Measurements from ENCODE around the gene ANKDD1A.

The ANKDD1A gene

GRCh38 chr15:64969401-64969800, 57.7 kb downstream of the ANKDD1A start:
- no peak for DNase-seq (ENCODE audit: low read depth in 2 of 2)

GRCh38 chr15:64970698-64971097, 59.0 kb downstream of the ANKDD1A start:
- DNase-seq (ENCODE audit: low read depth in 2 of 2), result no peak

GRCh38 chr15:64975390-64975789, 63.7 kb downstream of the ANKDD1A start:
- DNase-seq (ENCODE audit: low read depth in 2 of 2), result no peak

GRCh38 chr15:64979252-64979710, 67.6 kb downstream of the ANKDD1A start:
- DNase-seq (ENCODE audit: low read depth in 2 of 2), result no peak

- DNase-seq (ENCODE audit: low read depth in 2 of 2), result no peak
Observed at GRCh38 chr15:64981812-64982431, 70.2 kb downstream of the ANKDD1A start.

- DNase-seq (ENCODE audit: low read depth in 2 of 2), result no peak
Observed at GRCh38 chr15:64982472-64982871, 70.8 kb downstream of the ANKDD1A start.

GRCh38 chr15:64985366-64986033, 73.8 kb downstream of the ANKDD1A start:
- no peak for DNase-seq (ENCODE audit: low read depth in 2 of 2)

GRCh38 chr15:64987136-64987535, 75.4 kb downstream of the ANKDD1A start:
- DNase-seq (ENCODE audit: low read depth in 2 of 2), result no peak

GRCh38 chr15:64989416-64990167, 77.9 kb downstream of the ANKDD1A start, which contains the start of gene SPG21:
Gene SPG21 (minus strand): TSS chr15:64989914. CDS start chr15:64983569, 6,345 bp downstream.
- DNase-seq (ENCODE audit: low read depth in 2 of 2), result peak; percentile 82

GRCh38 chr15:64990168-64990470, 78.4 kb downstream of the ANKDD1A start:
- DNase-seq (ENCODE audit: low read depth in 2 of 2), result no peak

GRCh38 chr15:64991536-64992135, 79.9 kb downstream of the ANKDD1A start:
- no peak for DNase-seq (ENCODE audit: low read depth in 2 of 2)

GRCh38 chr15:64993290-64993689, 81.6 kb downstream of the ANKDD1A start:
- no peak for DNase-seq (ENCODE audit: low read depth in 2 of 2)

GRCh38 chr15:64997066-64997465, 85.4 kb downstream of the ANKDD1A start:
- no peak for DNase-seq (ENCODE audit: low read depth in 2 of 2)

- DNase-seq (ENCODE audit: low read depth in 2 of 2), result no peak
Observed at GRCh38 chr15:64997745-64998375, 86.2 kb downstream of the ANKDD1A start.

- DNase-seq (ENCODE audit: low read depth in 2 of 2), result no peak
Observed at GRCh38 chr15:65004993-65005392, 93.3 kb downstream of the ANKDD1A start.

GRCh38 chr15:65006876-65007275, 95.2 kb downstream of the ANKDD1A start:
- no peak for DNase-seq (ENCODE audit: low read depth in 2 of 2)
